HEK293T (cell line): ENCODE data around the gene LPO.

Experiments used
- ARNT ChIP-seq: fragments of 450-650 bp; IDR thresholded peaks from 2 replicates; pipeline ENCODE4 v1.6.1; 2017; ENCODE audit warnings: mild to moderate bottlenecking
- BHLHE40 ChIP-seq: fragments of 450-650 bp; IDR thresholded peaks from 2 replicates; pipeline ENCODE4 v1.6.1; 2016; ENCODE audit warnings: mild to moderate bottlenecking, moderate library complexity, borderline replicate concordance
- ELF4 ChIP-seq: fragments of 450-650 bp; IDR thresholded peaks from 2 replicates; pipeline ENCODE4 v1.6.1; 2017; ENCODE audit warnings: antibody characterized with exemption
- FOXA1 ChIP-seq: fragments of 450-650 bp; IDR thresholded peaks from 2 replicates; pipeline ENCODE4 v1.6.1; 2016; ENCODE audit warnings: mild to moderate bottlenecking
- FOXK2 ChIP-seq: fragments of 450-650 bp; IDR thresholded peaks from 2 replicates; pipeline ENCODE4 v1.6.1; 2016; ENCODE audit warnings: mild to moderate bottlenecking
- FOXM1 ChIP-seq: fragments of 450-650 bp; IDR thresholded peaks from 2 replicates; pipeline ENCODE4 v1.6.1; 2017; ENCODE audit warnings: mild to moderate bottlenecking, borderline replicate concordance
- L3MBTL2 ChIP-seq: fragments of 450-650 bp; conservative IDR thresholded peaks from 2 replicates; pipeline ENCODE4 v1.6.1; 2016; ENCODE audit warnings: mild to moderate bottlenecking
- LEF1 ChIP-seq: fragments of 450-650 bp; IDR thresholded peaks from 2 replicates; pipeline ENCODE4 v1.6.1; 2017; ENCODE audit warnings: mild to moderate bottlenecking, borderline replicate concordance
- NFRKB ChIP-seq: fragments of 450-650 bp; IDR thresholded peaks from 2 replicates; pipeline ENCODE4 v1.6.1; 2016; ENCODE audit warnings: mild to moderate bottlenecking, moderate library complexity
- PKNOX1 ChIP-seq: fragments of 450-650 bp; IDR thresholded peaks from 2 replicates; pipeline ENCODE4 v1.6.1; 2016
- SP1 ChIP-seq: fragments of 450-650 bp; IDR thresholded peaks from 2 replicates; pipeline ENCODE4 v1.6.1; 2017
- SUZ12 ChIP-seq: fragments of 450-650 bp; IDR thresholded peaks from 2 replicates; pipeline ENCODE4 v1.6.1; 2016; ENCODE audit warnings: mild to moderate bottlenecking
- TARDBP ChIP-seq: fragments of 450-650 bp; IDR thresholded peaks from 2 replicates; pipeline ENCODE4 v1.6.1; 2016
- ZNF384 ChIP-seq: fragments of 450-650 bp; IDR thresholded peaks from 2 replicates; pipeline ENCODE4 v1.6.1; 2016

GRCh38 chr17:58217766-58218165 lies 20.6 kb upstream of the LPO start:
- TF ChIP-seq SP1 (no peak), FOXM1 (no peak), L3MBTL2 (no peak), BHLHE40 (no peak), FOXK2 (no peak), ELF4 (no peak), SUZ12 (no peak), ARNT (no peak), TARDBP (no peak), PKNOX1 (no peak), ZNF384 (no peak), LEF1 (no peak), NFRKB (no peak), FOXA1 (no peak)
